ENCODE measurements around the gene DYNLRB1.

DNA sequence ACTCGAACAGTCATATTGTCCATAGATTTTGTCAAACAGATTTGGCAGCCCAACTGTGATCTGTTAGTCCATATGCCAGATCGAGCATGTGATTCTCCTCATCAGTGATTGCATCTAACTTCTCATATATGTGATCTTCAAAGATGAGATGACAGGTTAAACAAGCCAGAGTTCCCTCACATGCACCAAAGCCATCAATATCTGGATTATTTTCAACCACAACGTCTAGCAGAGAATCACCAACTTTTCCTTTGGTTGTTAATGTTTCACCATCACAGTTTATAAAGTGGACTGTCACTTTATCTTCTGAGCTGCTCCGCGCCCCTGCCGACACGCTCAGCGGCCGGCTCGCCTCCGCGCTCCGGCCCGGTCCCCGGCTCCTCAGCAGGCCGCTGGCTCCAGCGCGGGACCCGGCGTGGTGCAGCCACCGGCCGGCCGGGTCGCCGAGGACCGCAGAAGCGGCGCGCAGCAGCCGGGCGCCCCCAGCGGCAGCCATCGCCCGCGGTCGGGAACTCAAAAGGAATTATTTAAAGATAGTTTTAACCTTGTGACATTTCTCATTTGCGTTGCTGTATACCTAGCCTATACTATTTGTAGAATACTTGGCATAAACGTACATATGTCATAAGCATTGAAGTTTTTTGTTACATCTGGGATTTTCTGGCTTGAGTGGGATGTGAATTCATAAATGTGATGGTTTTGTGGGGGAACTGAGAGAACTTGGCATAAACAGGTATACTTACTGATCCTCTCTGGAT, 40.1 kb upstream of the DYNLRB1 start:
- TF ChIP-seq KLF15 (CRISPR knock-in tag; IDR thresholded peaks at IDR 0.05; ENCODE audit: borderline replicate concordance) (no peak), EZH2 (conservative IDR thresholded peaks at IDR 0.05; ENCODE audit: low read depth, low read length) (no peak)

Data from HepG2 (cell line).